Measurements from ENCODE around the gene TMEM125. TPM values are rescaled to one million over a fixed set of nuclear protein-coding genes. Genes with fewer than 3 reads are reported as not detected.

The TMEM125 gene
- total and polyA plus RNA-seq, 9 of the 15 experiments (the other 6 are each of a cell fraction or from before 2014, with no cell fraction given), result 0.07 to 0.08 TPM; not detected in 7

DNA sequence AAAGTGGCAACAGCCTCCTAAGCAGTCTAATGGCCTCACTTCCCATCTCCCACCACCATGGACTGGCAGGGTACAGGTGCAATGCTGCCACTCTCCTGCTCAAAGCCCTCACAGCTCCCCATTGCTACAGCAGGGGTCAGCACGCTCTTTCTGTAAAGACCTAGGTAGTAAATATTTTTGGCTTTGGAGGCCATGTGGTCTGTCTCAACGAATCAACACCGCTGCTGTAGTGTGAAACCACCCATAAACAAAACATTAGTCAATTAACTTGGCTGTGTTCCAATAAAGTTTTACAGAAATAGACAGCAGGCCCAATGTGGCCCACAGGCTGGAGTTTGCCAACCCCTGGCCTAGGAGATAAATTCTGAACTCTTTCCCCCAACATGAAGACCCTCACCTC is 44.6 kb upstream of the TMEM125 start (continued):
- TF ChIP-seq REST (IDR thresholded peaks at IDR 0.05; ENCODE audit: borderline replicate concordance) (peak; percentile 18; the same call in 1 of the 2 replicates), REST (CRISPR knock-in tag; IDR thresholded peaks at IDR 0.05; ENCODE audit: low read depth) (no peak), ZSCAN29 (IDR thresholded peaks at IDR 0.05) (no peak), RAD21 (CRISPR knock-in tag; conservative IDR thresholded peaks at IDR 0.05 in 1 of 2, IDR thresholded peaks at IDR 0.05 in 1 of 2) (peak in 1 of 2 experiments; percentile 32; a peak in 2 of 4 replicates)
